K562 (cell line): ENCODE data around the gene NUP153. TPM values are rescaled to one million over a fixed set of nuclear protein-coding genes. Genes with fewer than 3 reads are reported as not detected.

Experiments used
- ATAC-seq: fragments of 200-7000 bp; cut with Tn5 transposase; 3 replicates; pipeline ENCODE4 v1.9.1; 2020; ENCODE audit warnings: moderate library complexity
- BruUV-seq: library from RNA; stranded (reverse); fragments of 400-500 nt; replicated peaks from 2 replicates; lab custom pipeline; 2021; lab: Mats Ljungman, UMichigan
- CTCF ChIA-PET: fragments of 300-600 bp; formaldehyde crosslinking; extraction: SDS; loops from one replicate; lab custom pipeline; 2021; ENCODE audit warnings: low intra/inter-chr PET ratio; lab: Yijun Ruan, JAX
- POLR2A ChIA-PET: fragments of 300-600, 350-650 bp; sonication (Branson Sonifier 250); formaldehyde crosslinking; extraction: SDS; loops from one replicate; lab custom pipeline; 2021; ENCODE audit warnings: antibody characterized with exemption, inconsistent platforms; lab: Yijun Ruan, JAX
- DNase-seq, 4 experiments: peaks; one replicate each; pipeline versions ENCODE4 v3.0.0 to v3.0.0-alpha.2; 2011 to 2018; ENCODE audit warnings: low spot score in 3 of 4, mixed read lengths in 3 of 4; ENCODE audit errors: extremely low read depth in 1 of 4
- FAIRE-seq: peaks from 2 replicates; lab custom pipeline; 2011; peaks lifted over from hg19 to GRCh38; lab: Jason Lieb, UNC
- H2AFZ ChIP-seq: 2 replicates; pipeline ENCODE4 v1.6.0; 2011; ENCODE audit warnings: low read depth, low read length, control low read depth, inconsistent platforms
- H3K27ac ChIP-seq: fragments of 200-600 bp; 3 replicates; pipeline ENCODE4 v1.8.0; 2011; ENCODE audit warnings: low read depth, mild to moderate bottlenecking, control low read depth, inconsistent platforms, low read length, moderate library complexity, mixed read lengths; ENCODE audit errors: extremely low read depth
- H3K27me3 ChIP-seq, 2 experiments: fragments of 300-600 bp in 1 of 2; 2 replicates in 1 of 2; 3 replicates in 1 of 2; pipeline versions ENCODE4 v1.6.0 to v1.8.0; 2011; ENCODE audit warnings: inconsistent platforms in 2 of 2, low read length in 2 of 2, mild to moderate bottlenecking in 1 of 2, mixed read lengths in 1 of 2, moderate library complexity in 1 of 2; ENCODE audit not compliant: control insufficient read depth in 2 of 2, insufficient read depth in 2 of 2
- H3K36me3 ChIP-seq: fragments of 300-600 bp; 3 replicates; pipeline ENCODE4 v1.8.0; 2011; ENCODE audit warnings: mild to moderate bottlenecking, low read length, inconsistent platforms; ENCODE audit not compliant: control insufficient read depth, insufficient read depth
- H3K4me1 ChIP-seq, 2 experiments: fragments of 200-600 bp in 1 of 2; replicated peaks in 1 of 2; 2 replicates in 1 of 2; 3 replicates in 1 of 2; pipeline versions ENCODE4 v1.5.1 to v1.8.0; 2011; ENCODE audit warnings: inconsistent platforms in 2 of 2, low read length in 2 of 2, mild to moderate bottlenecking in 1 of 2, mixed read lengths in 1 of 2, moderate library complexity in 1 of 2; ENCODE audit not compliant: control insufficient read depth in 2 of 2, insufficient read depth in 2 of 2
- H3K4me2 ChIP-seq: 2 replicates; pipeline ENCODE4 v1.6.1; 2011; ENCODE audit warnings: low read length, control low read depth, inconsistent platforms, mixed read lengths; ENCODE audit not compliant: insufficient read depth
- H3K4me3 ChIP-seq: fragments of 200-600 bp; sonication (generic), shearing (Covaris generic); 2 replicates; pipeline ENCODE4 v1.5.1; 2016; ENCODE audit warnings: control low read depth, inconsistent platforms
- H3K79me2 ChIP-seq: fragments of 200-600 bp; 3 replicates; pipeline ENCODE4 v1.8.0; 2011; ENCODE audit warnings: low read length, inconsistent platforms; ENCODE audit not compliant: control insufficient read depth, insufficient read depth
- H3K9ac ChIP-seq, 2 experiments: 2 replicates each; pipeline versions ENCODE4 v1.6.0 to v1.6.1; 2011; ENCODE audit warnings: low read depth in 2 of 2, low read length in 2 of 2, control low read depth in 1 of 2, inconsistent platforms in 1 of 2, mild to moderate bottlenecking in 1 of 2, mixed read lengths in 1 of 2; ENCODE audit not compliant: insufficient read depth in 1 of 2
- H3K9me1 ChIP-seq: one replicate; pipeline ENCODE4 v1.6.0; 2011; ENCODE audit warnings: inconsistent platforms, mild to moderate bottlenecking, low read length, moderate library complexity; ENCODE audit not compliant: control insufficient read depth, insufficient read depth
- H3K9me3 ChIP-seq: replicated peaks from 2 replicates; pipeline ENCODE4 v1.5.1; 2011; ENCODE audit warnings: low read depth, low read length, inconsistent platforms; ENCODE audit not compliant: control insufficient read depth, insufficient read depth
- H4K20me1 ChIP-seq: replicated peaks from 2 replicates; pipeline ENCODE4 v1.6.1; 2011; ENCODE audit warnings: low read length, inconsistent platforms, mixed read lengths; ENCODE audit not compliant: control insufficient read depth, insufficient read depth
- ARNT ChIP-seq, 2 experiments: fragments of 450-650 bp; IDR thresholded peaks; 2 replicates each; pipeline ENCODE4 v1.6.1; 2016; ENCODE audit warnings: mild to moderate bottlenecking in 1 of 2
- BACH1 ChIP-seq: fragments of 200-800 bp; sonication (Bioruptor generic); IDR thresholded peaks from 2 replicates; pipeline ENCODE4 v1.6.1; 2016; ENCODE audit warnings: missing genetic modification characterization, missing compliant biosample characterization
- BCOR ChIP-seq: fragments of 450-650 bp; IDR thresholded peaks from 2 replicates; pipeline ENCODE4 v1.6.1; 2016
- BRD9 ChIP-seq: fragments of 450-650 bp; IDR thresholded peaks from 2 replicates; pipeline ENCODE4 v1.6.1; 2018; ENCODE audit warnings: low read depth; ENCODE audit not compliant: partially characterized antibody
- CEBPG ChIP-seq, 3 experiments: fragments of 200-800 bp in 1 of 3; sonication (Bioruptor generic) in 1 of 3; sonication (generic) in 1 of 3; formaldehyde crosslinking in 1 of 3; IDR thresholded peaks in 2 of 3; conservative IDR thresholded peaks in 1 of 3; 2 replicates each; pipeline versions ENCODE4 v1.6.1 to v1.8.0; 2016 to 2022; ENCODE audit warnings: missing compliant biosample characterization in 2 of 3, missing genetic modification characterization in 2 of 3, mild to moderate bottlenecking in 1 of 3, missing genetic modification reagents in 1 of 3
- CREB5 ChIP-seq: fragments of 250-450 bp; sonication (Bioruptor Pico); IDR thresholded peaks from 2 replicates; pipeline ENCODE4 v1.5.0; 2020; ENCODE audit warnings: mild to moderate bottlenecking
- NR3C1 ChIP-seq: sonication (generic); formaldehyde crosslinking; IDR thresholded peaks from 2 replicates; pipeline ENCODE4 v1.8.1; 2022; ENCODE audit warnings: missing genetic modification reagents
- OTX1 ChIP-seq: fragments of 450-650 bp; formaldehyde crosslinking; IDR thresholded peaks from 2 replicates; pipeline ENCODE4 v1.4.0; 2022; ENCODE audit warnings: mild to moderate bottlenecking
- POLR2AphosphoS5 ChIP-seq: IDR thresholded peaks from 2 replicates; pipeline ENCODE4 v1.6.1; 2011; ENCODE audit warnings: mild to moderate bottlenecking, low read depth, low read length, moderate library complexity; ENCODE audit not compliant: control insufficient read depth, insufficient read depth
- POLR3G ChIP-seq: IDR thresholded peaks from 2 replicates; pipeline ENCODE4 v1.6.1; 2011; ENCODE audit not compliant: insufficient read length, insufficient replicate concordance; ENCODE audit errors: extremely low read depth
- PPARD ChIP-seq: fragments of 250-450 bp; sonication (Bioruptor Pico); IDR thresholded peaks from 2 replicates; pipeline ENCODE4 v1.8.0; 2022; ENCODE audit warnings: inconsistent platforms, mild to moderate bottlenecking, moderate library complexity
- RCOR1 ChIP-seq, 2 experiments: IDR thresholded peaks; 2 replicates each; pipeline ENCODE4 v1.6.1; 2012; ENCODE audit warnings: low read depth in 2 of 2, low read length in 2 of 2, borderline replicate concordance in 1 of 2, improper control_type of control experiment in 1 of 2
- SNRNP70 ChIP-seq: fragments of 200-400 bp; formaldehyde crosslinking; optimal IDR thresholded peaks from 2 replicates; pipeline ENCODE3; 2017; ENCODE audit warnings: low read depth, low read length
- UBTF ChIP-seq, 2 experiments: IDR thresholded peaks; 2 replicates each; pipeline ENCODE4 v1.6.1; 2012; ENCODE audit warnings: improper control_type of control experiment in 2 of 2, low read depth in 2 of 2, low read length in 2 of 2, borderline replicate concordance in 1 of 2
- ZNF589 ChIP-seq: fragments of 200-800 bp; sonication (Bioruptor generic); IDR thresholded peaks from 2 replicates; pipeline ENCODE4 v1.6.1; 2016; ENCODE audit warnings: low read depth, missing genetic modification characterization, missing compliant biosample characterization
- WGBS: fragments of 100-300 bp; shearing (Covaris generic); methylation state at CpG from one replicate; pipeline ENCODE4 v1.1.6; 2016; ENCODE audit warnings: low coverage, mixed read lengths; ENCODE audit not compliant: insufficient coverage; ENCODE audit errors: missing lambda C conversion rate; 5-methylcytosine and 5-hydroxymethylcytosine counted together
- in situ Hi-C: fragments of 300-500 bp; cut with MboI; formaldehyde crosslinking; loops from 4 replicates; pipeline ENCODE4 v1.15.0; 2018; ENCODE audit warnings: inconsistent platforms, mixed read lengths
- intact Hi-C: fragments of 100-400 bp; cut with micrococcal nuclease; formaldehyde crosslinking; loops from 2 replicates; pipeline ENCODE4 v1.14.2; 2022
- polyA plus RNA-seq, 8 experiments: library from polyadenylated mRNA; depleted of rRNA in 4 of 8; stranded (reverse) in 5 of 8; unstranded in 3 of 8; fragments of >200 nt; fragmentation: Nextera tagmentation in 2 of 8; fragmentation: Illumina TruSeq in 1 of 8; extraction: Ambion mirVana in 2 of 8; extraction: Trizol in 1 of 8; gene quantifications; 2 replicates each; pipeline versions ENCODE4 v1.2.1 to v1.2.3, GENCODE V29; 2011 to 2014; ENCODE audit warnings: inconsistent platforms in 1 of 8, missing spikeins in 1 of 8
- total RNA-seq, 7 experiments: library from RNA; depleted of rRNA in 6 of 7; stranded (reverse); fragments of >200 nt in 6 of 7; fragmentation: Illumina TruSeq in 2 of 7; extraction: Trizol in 2 of 7; gene quantifications; 2 replicates each; pipeline versions ENCODE4 v1.2.1 to v1.2.3, GENCODE V29; 2011 to 2021; ENCODE audit warnings: low replicate concordance in 1 of 7

Gene NUP153
- total and polyA plus RNA-seq, 9 of the 15 experiments (the other 6 are each of a cell fraction or from before 2014, with no cell fraction given): 21.9 to 110 (median 84.8) TPM

- TF ChIP-seq OTX1 (CRISPR knock-in tag) (no peak), BRD9 (peak; percentile 19), SNRNP70 (no peak), ARNT (IDR thresholded peaks at IDR 0.05) (0 out of 4 replicates have a peak, but pooled peaks of 1 of the 2 experiments have one; percentile 3), BCOR (peak; percentile 89), POLR2AphosphoS5 (no peak), BACH1 (tag) (no peak), RCOR1 (IDR thresholded peaks at IDR 0.05; ENCODE audit: borderline replicate concordance in 1 of 2, low read depth in 2 of 2, low read length in 2 of 2) (peak in 1 of 2 experiments; percentile 39; a peak in 1 of 4 replicates)
Measured at GRCh38 chr6:17707371-17707651, 586 bp upstream of the NUP153 start (continued).

DNA sequence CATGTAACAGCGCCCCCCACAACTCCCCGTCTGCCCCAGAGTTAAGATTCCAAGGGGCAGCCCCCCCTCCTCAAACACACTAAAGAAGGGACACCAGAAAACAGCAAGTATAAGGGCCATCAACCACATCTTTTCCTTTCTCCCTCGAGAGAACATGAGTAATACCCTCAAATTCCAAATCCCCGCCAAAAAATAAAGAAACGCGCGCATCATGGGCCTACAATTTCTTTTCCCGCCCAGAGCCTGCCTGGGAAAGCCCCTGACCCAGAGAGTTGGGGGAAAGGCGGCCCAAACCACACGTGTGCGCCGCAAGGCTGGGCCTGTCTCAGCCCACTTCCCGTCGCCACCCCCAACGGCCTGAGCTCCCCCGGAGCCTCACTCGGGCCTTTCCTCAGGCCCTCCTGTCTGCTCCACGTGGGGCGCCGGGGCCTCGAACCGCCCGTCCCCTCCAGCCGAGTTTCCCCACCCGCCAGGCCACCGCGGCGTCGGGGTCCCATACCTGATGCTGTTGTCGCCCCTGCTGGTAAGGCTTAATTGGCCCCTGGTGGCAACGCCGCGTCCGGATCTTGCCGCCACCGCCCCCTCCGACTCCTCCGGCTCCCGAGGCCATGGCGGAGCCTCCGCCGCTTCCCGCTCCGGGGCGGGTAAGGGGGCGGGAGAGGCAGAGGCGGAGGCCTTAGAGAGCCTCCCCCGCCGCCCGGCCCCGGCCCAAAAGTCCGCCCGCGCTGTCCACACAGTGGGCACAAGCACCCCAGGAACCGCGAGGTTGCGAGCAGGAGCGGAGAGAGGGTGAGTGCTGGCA is 746 bp downstream of the NUP153 start:
- in situ Hi-C loops (no loop called here), intact Hi-C loops (loop anchor here (2.0 to 10.0 kb wide), 4 partner anchors 105 to 556 kb away; partner anchors contain the start of genes DEK, FAM8A1, KDM1B and KIF13A)
- peaks cover 58% of the 10 kb centered on the region for H3K79me2 ChIP-seq
- peak overlapping the region; percentile 80 for H3K4me3 ChIP-seq
- FAIRE-seq: no peak
- H3K9me1 ChIP-seq: no peaks in the 10 kb centered on the region
- WGBS: under 1% methylated on average over 49 of the region's 58 CpGs
- peaks cover 3% of the 10 kb centered on the region; the same call in 1 of the 2 replicates for H4K20me1 ChIP-seq
- H3K27me3 ChIP-seq: no peaks in the 10 kb centered on the region
- CTCF ChIA-PET: no interaction called here
- ATAC-seq: peak; percentile 68
- peak overlapping the region; percentile 99 for H3K9ac ChIP-seq
- H3K36me3 ChIP-seq: 0 out of 3 replicates have a peak, but pooled peaks cover 2% of the 10 kb centered on the region
- H3K4me2 ChIP-seq: peak overlapping the region; percentile 90
- peak in 2 of 4 experiments; percentile 75 to 82 for DNase-seq
- H3K27ac ChIP-seq: peak overlapping the region; percentile 98
- POLR2A ChIA-PET: interaction anchor here (0.7 to 10.2 kb wide), 11 partner anchors 8 to 841 kb away, joined by 3 to 164 read pairs (median 9); no protein-coding TSS in a partner anchor
- H3K4me1 ChIP-seq: peaks cover 19 to 29% of the 10 kb centered on the region in 2 experiments
- no TSS peak for BruUV-seq
- H2AFZ ChIP-seq: peak overlapping the region; percentile 71
- no peaks in the 10 kb centered on the region for H3K9me3 ChIP-seq
- TF ChIP-seq PPARD (CRISPR knock-in tag) (no peak), UBTF (IDR thresholded peaks at IDR 0.05; ENCODE audit: borderline replicate concordance in 1 of 2, low read depth in 2 of 2, low read length in 2 of 2) (peak; percentile 51 to 87; a peak in 2 of 4 replicates), ZNF589 (no peak), CREB5 (CRISPR knock-in tag) (no peak), POLR3G (no peak), NR3C1 (peak; percentile 94), CEBPG (CRISPR knock-in tag; IDR thresholded peaks at IDR 0.05) (peak; percentile 19; the same call in 1 of the 2 replicates), CEBPG (tag; conservative IDR thresholded peaks at IDR 0.05 in 1 of 2, IDR thresholded peaks at IDR 0.05 in 1 of 2) (no peak)
